Measurements from ENCODE around the gene GATA2.

The GATA2 gene

GRCh38 chr3:128454310-128454618 lies 38.7 kb downstream of the GATA2 start:
- DNase-seq = no peak

GRCh38 chr3:128453501-128454309 lies 39.3 kb downstream of the GATA2 start:
- DNase-seq = no peak

- DNase-seq = no peak
These were observed 40.2 kb downstream of the GATA2 start for GRCh38 chr3:128452678-128453275.

GRCh38 chr3:128452120-128452519 lies 40.9 kb downstream of the GATA2 start:
- no peak for DNase-seq

- DNase-seq = no peak
These were observed 43.8 kb downstream of the GATA2 start for GRCh38 chr3:128449111-128449638.

GRCh38 chr3:128448491-128448890 lies 44.5 kb downstream of the GATA2 start:
- DNase-seq = peak in 1 of 4 experiments; percentile 11

- DNase-seq = no peak
These were observed 45.4 kb downstream of the GATA2 start for GRCh38 chr3:128447561-128448013.

- no peak for DNase-seq
These were observed 46.2 kb downstream of the GATA2 start for GRCh38 chr3:128446821-128447220.

- no peak for DNase-seq
These were observed 47.6 kb downstream of the GATA2 start for GRCh38 chr3:128445357-128445756.

- no peak for DNase-seq
These were observed 49.2 kb downstream of the GATA2 start for GRCh38 chr3:128443771-128444170.

GRCh38 chr3:128442949-128443348 lies 50.1 kb downstream of the GATA2 start:
- DNase-seq = no peak

- DNase-seq = no peak
These were observed 50.9 kb downstream of the GATA2 start for GRCh38 chr3:128442070-128442469.

GRCh38 chr3:128439226-128439625 lies 53.8 kb downstream of the GATA2 start:
- DNase-seq = no peak

GRCh38 chr3:128438488-128439072 lies 54.4 kb downstream of the GATA2 start:
- DNase-seq = no peak

- DNase-seq = no peak
These were observed 56.8 kb downstream of the GATA2 start for GRCh38 chr3:128436214-128436613.

GRCh38 chr3:128435561-128435960 lies 57.4 kb downstream of the GATA2 start:
- DNase-seq = no peak

- no peak for DNase-seq
These were observed 57.9 kb downstream of the GATA2 start for GRCh38 chr3:128435058-128435457.

GRCh38 chr3:128434524-128434923 lies 58.5 kb downstream of the GATA2 start:
- no peak for DNase-seq

- no peak for DNase-seq
These were observed 59.2 kb downstream of the GATA2 start for GRCh38 chr3:128433837-128434165.

- DNase-seq = no peak
These were observed 59.8 kb downstream of the GATA2 start for GRCh38 chr3:128432971-128433836.

GRCh38 chr3:128432301-128432970 lies 60.6 kb downstream of the GATA2 start:
- DNase-seq = no peak

- no peak for DNase-seq
These were observed 61.1 kb downstream of the GATA2 start for GRCh38 chr3:128431803-128432300.
